Measurements from ENCODE around the gene MON1B.

The MON1B gene

DNA sequence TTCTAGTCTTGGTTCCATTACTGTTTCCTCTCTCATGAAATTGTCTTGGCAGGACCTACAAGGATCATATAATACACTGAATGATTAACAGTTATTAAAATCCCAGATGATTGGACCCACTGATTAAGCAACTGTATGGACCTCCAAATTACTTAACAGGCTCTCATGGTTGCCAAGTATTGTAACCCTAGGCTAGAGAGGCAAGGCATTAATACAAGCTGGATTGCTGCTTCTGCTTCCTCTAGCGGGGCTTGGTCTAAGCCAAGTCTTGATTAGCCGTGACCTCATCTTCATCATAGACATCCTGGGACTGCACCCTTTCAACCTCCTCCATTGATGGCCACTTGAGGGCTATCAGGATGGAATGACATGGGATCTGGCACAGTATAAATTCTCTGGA is 55.2 kb downstream of the MON1B start:
- DNase-seq (ENCODE audit: low read depth, low spot score): no peak

DNA sequence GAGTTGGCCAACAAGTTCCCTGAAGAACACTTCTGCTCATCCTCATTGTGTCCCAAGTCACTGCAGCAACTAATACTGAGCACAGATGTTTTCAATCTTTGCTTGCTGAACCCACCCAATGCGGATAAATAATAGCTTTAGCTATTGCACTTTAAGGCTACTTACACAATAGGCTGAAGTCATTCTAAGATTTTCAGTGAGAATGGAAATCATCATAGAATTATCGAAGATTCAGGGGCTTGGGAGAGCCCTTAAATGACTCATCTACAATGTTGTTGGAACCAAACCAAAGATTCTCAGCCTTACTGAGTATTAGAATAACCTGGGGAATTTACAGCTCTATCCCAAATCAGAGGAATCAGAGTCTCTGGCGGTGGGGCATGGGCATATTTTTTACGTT is 59.4 kb downstream of the MON1B start:
- DNase-seq (ENCODE audit: low read depth, low spot score): no peak
